Sigmoid colon (tissue), 7 donors: ENCODE results near the gene CRYBB3. TPM values are rescaled to one million over a fixed set of nuclear protein-coding genes. Genes with fewer than 3 reads are reported as not detected.

ENCODE experiments used
- DNase-seq: peaks from one replicate; pipeline ENCODE4 v3.0.0-alpha.2; 2019
- H3K27ac ChIP-seq, 4 donors: fragments of 200-600 bp; sonication (generic); one replicate each; pipeline ENCODE4 v1.5.1; 2016 to 2019; ENCODE audit warnings: mild to moderate bottlenecking in 1 of 4
- H3K27me3 ChIP-seq, 3 donors: fragments of 200-600 bp; sonication (generic); one replicate each; pipeline ENCODE4 v1.5.1; 2019; ENCODE audit warnings: mild to moderate bottlenecking in 1 of 3
- H3K36me3 ChIP-seq, 4 donors: fragments of 200-600 bp; sonication (generic); one replicate each; pipeline ENCODE4 v1.5.1; 2016 to 2019
- H3K4me1 ChIP-seq, 4 donors: fragments of 200-600 bp; sonication (generic); one replicate each; pipeline ENCODE4 v1.5.1; 2017 to 2019
- H3K4me3 ChIP-seq, 4 donors: fragments of 200-600 bp; sonication (generic); one replicate each; pipeline ENCODE4 v1.5.1; 2017 to 2019; ENCODE audit warnings: mild to moderate bottlenecking in 2 of 4, moderate library complexity in 1 of 4
- H3K9me3 ChIP-seq, 4 donors: fragments of 200-600 bp in 3 of 4; sonication (generic) in 3 of 4; one replicate each; pipeline versions ENCODE4 v1.5.1 to v1.6.1; 2013 to 2019
- CTCF ChIP-seq, 4 experiments: fragments of 450-650 bp in 3 of 4; fragments of 200-600 bp in 1 of 4; IDR thresholded peaks; one replicate each; pipeline ENCODE4 v1.5.1; 2016 to 2019; ENCODE audit warnings: antibody characterized with exemption in 4 of 4, mild to moderate bottlenecking in 3 of 4, moderate library complexity in 2 of 4
- EP300 ChIP-seq, 4 donors: sonication (generic); formaldehyde crosslinking; IDR thresholded peaks; one replicate each; pipeline ENCODE4 v1.6.1; 2017; ENCODE audit warnings: antibody characterized with exemption in 4 of 4
- POLR2A ChIP-seq, 2 donors: fragments of 450-650 bp; IDR thresholded peaks; one replicate each; pipeline ENCODE4 v1.6.1; 2016; ENCODE audit warnings: antibody characterized with exemption in 2 of 2, mild to moderate bottlenecking in 2 of 2, moderate library complexity in 2 of 2
- POLR2AphosphoS5 ChIP-seq, 4 donors: sonication (generic); formaldehyde crosslinking; IDR thresholded peaks; one replicate each; pipeline ENCODE4 v1.6.1; 2017; ENCODE audit warnings: antibody characterized with exemption in 4 of 4
- WGBS, 2 donors: extraction: QIAGEN DNeasy Blood & Tissue Kit; methylation state at CpG; one replicate each; pipeline ENCODE4 v1.1.7; 2013; 5-methylcytosine and 5-hydroxymethylcytosine counted together
- intact Hi-C: fragments of 100-400 bp; cut with DNase I; formaldehyde crosslinking; loops from one replicate; pipeline ENCODE4 v1.15.1; 2023
- polyA plus RNA-seq, 3 donors: library from polyadenylated mRNA; stranded (reverse); fragments of 200-250 nt; gene quantifications; one replicate each; pipeline ENCODE4 v1.2.3, GENCODE V29; 2013
- total RNA-seq, 4 donors: library from RNA; depleted of rRNA; stranded (reverse); fragments of >200 nt; gene quantifications; one replicate each; pipeline ENCODE4 v1.1.0, GENCODE V29; 2016
- donor health status: healthy with polysubstance abuse.
- donor health status: Bipolar disorder and iron deficiency.
- donor health status: healthy.

The CRYBB3 gene
- total and polyA plus RNA-seq, 7 donors = 0.67 to 1.4 TPM; not detected in 5

- Histone ChIP-seq H3K27ac (no peak overlapping the region), H3K4me3 (no peak overlapping the region), H3K4me1 (peaks cover 0 to 29% (median 15%) of the 10 kb centered on the region in 4 donors), H3K36me3 (no peaks in the 10 kb centered on the region), H3K9me3 (no peaks in the 10 kb centered on the region), H3K27me3 (no peaks in the 10 kb centered on the region)
- intact Hi-C loops = no loop called here
- DNase-seq = no peak
- no peak for TF ChIP-seq CTCF (IDR thresholded peaks at IDR 0.05)
- TF ChIP-seq POLR2A (IDR thresholded peaks at IDR 0.05) = no peak
- no peak for TF ChIP-seq EP300 (IDR thresholded peaks at IDR 0.05)
- TF ChIP-seq POLR2AphosphoS5 (IDR thresholded peaks at IDR 0.05) = no peak
- WGBS, 2 donors = 70 to 85% methylated on average over 10 of the region's 10 CpGs
Observed at GRCh38 chr22:25159028-25159427, 40.6 kb upstream of the CRYBB3 start.

GRCh38 chr22:25160120-25160996, 39.3 kb upstream of the CRYBB3 start:
- Histone ChIP-seq H3K36me3 (no peaks in the 10 kb centered on the region), H3K4me3 (no peak overlapping the region), H3K27ac (no peak overlapping the region), H3K9me3 (no peaks in the 10 kb centered on the region), H3K27me3 (no peaks in the 10 kb centered on the region), H3K4me1 (peaks cover 0 to 25% (median 7%) of the 10 kb centered on the region in 4 donors)
- no peak for TF ChIP-seq EP300 (IDR thresholded peaks at IDR 0.05)
- no peak for TF ChIP-seq CTCF (IDR thresholded peaks at IDR 0.05)
- TF ChIP-seq POLR2A (IDR thresholded peaks at IDR 0.05) = no peak
- TF ChIP-seq POLR2AphosphoS5 (IDR thresholded peaks at IDR 0.05) = no peak
- DNase-seq = peak; percentile 59
- intact Hi-C loops = no loop called here
- 68 to 86% methylated on average over 11 of the region's 11 CpGs for WGBS, 2 donors

GRCh38 chr22:25161017-25161915, 38.4 kb upstream of the CRYBB3 start:
- 83 to 86% methylated on average over 14 of the region's 14 CpGs for WGBS, 2 donors
- TF ChIP-seq EP300 (IDR thresholded peaks at IDR 0.05) (no peak), CTCF (IDR thresholded peaks at IDR 0.05) (no peak), POLR2A (IDR thresholded peaks at IDR 0.05) (no peak), POLR2AphosphoS5 (IDR thresholded peaks at IDR 0.05) (no peak)
- peak; percentile 52 for DNase-seq
- Histone ChIP-seq H3K27me3 (no peaks in the 10 kb centered on the region), H3K9me3 (no peaks in the 10 kb centered on the region), H3K4me1 (peaks cover 0 to 27% (median 11%) of the 10 kb centered on the region in 4 donors), H3K4me3 (no peak overlapping the region), H3K27ac (no peak overlapping the region), H3K36me3 (no peaks in the 10 kb centered on the region)
- intact Hi-C loops = no loop called here

GRCh38 chr22:25161916-25162530, 37.6 kb upstream of the CRYBB3 start:
- H3K27me3 ChIP-seq = no peaks in the 10 kb centered on the region
- intact Hi-C loops = no loop called here
- no peak overlapping the region for H3K4me3 ChIP-seq
- WGBS, 2 donors = 90 to 95% methylated on average over 6 of the region's 6 CpGs
- H3K36me3 ChIP-seq = no peaks in the 10 kb centered on the region
- H3K9me3 ChIP-seq = no peaks in the 10 kb centered on the region
- peaks cover 0 to 27% (median 11%) of the 10 kb centered on the region in 4 donors for H3K4me1 ChIP-seq
- H3K27ac ChIP-seq = no peak overlapping the region
- TF ChIP-seq POLR2AphosphoS5 (IDR thresholded peaks at IDR 0.05) (no peak), POLR2A (IDR thresholded peaks at IDR 0.05) (no peak), CTCF (IDR thresholded peaks at IDR 0.05) (no peak)
- DNase-seq = peak; percentile 52
